ENCODE data around the gene PRKAA1.

The PRKAA1 gene

DNA sequence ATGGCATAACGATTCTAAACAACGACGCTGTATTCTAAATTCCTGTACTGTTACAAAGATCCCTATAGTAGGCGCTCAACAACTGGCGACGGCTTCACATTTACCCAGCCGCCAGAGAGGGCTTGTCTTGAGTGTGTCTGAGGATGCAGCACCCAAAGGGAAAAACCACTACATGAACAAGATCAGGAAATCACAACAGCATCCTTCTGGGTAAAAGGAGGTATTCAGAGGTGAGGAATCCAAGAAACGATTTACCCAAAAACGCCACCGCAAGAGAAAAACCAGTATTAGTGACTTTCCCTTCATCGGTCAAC is 43.1 kb downstream of the PRKAA1 start:
- Histone ChIP-seq H3K9me3 (ENCODE audit: control extremely low read depth in 1 of 5, control insufficient read depth in 4 of 5, insufficient read depth in 2 of 5, low read depth in 1 of 5, low read length in 4 of 5) (peaks cover 0 to 6% (median 0%) of the 10 kb centered on the region in 5 experiments), H3K4me3 (ENCODE audit: control insufficient read depth in 1 of 7, extremely low read depth in 1 of 7, insufficient read depth in 4 of 7, low read depth in 2 of 7, low read length in 6 of 7) (peak overlapping the region; percentile 90 to 100 (median 96)), H3K27me3 (replicated peaks in 2 of 5; ENCODE audit: control insufficient read depth in 4 of 5, insufficient read depth in 5 of 5, low read length in 4 of 5) (no peaks in the 10 kb centered on the region), H3K27ac (ENCODE audit: insufficient read depth in 1 of 2, low read depth in 1 of 2, low read length in 2 of 2, poor library complexity in 1 of 2, severe bottlenecking in 2 of 2) (peak overlapping the region; percentile 72 to 92), H3K4me1 (ENCODE audit: control extremely low read depth in 1 of 4, control insufficient read depth in 4 of 4, insufficient read depth in 4 of 4, low read length in 3 of 4) (peaks cover 5 to 10% (median 9%) of the 10 kb centered on the region in 4 experiments), H3K36me3 (ENCODE audit: control insufficient read depth in 4 of 4, insufficient read depth in 4 of 4, low read length in 3 of 4) (peaks cover 0 to 5% (median 1%) of the 10 kb centered on the region in 4 experiments)
- CTCF ChIA-PET: interaction anchor here (1.0 to 1.8 kb wide), 7 partner anchors 13 to 124 kb away, joined by 3 to 5 read pairs (median 3); partner anchors contain the start of gene PRKAA1
- WGBS (ENCODE audit: insufficient coverage): 0% methylated on average over 8 of the region's 11 CpGs
- POLR2A ChIA-PET: interaction anchor here (0.8 kb wide), 1 partner anchor 15 kb away, joined by 3 read pairs; no protein-coding TSS in a partner anchor
- peak; percentile 76 to 81 (median 78) for DNase-seq

DNA sequence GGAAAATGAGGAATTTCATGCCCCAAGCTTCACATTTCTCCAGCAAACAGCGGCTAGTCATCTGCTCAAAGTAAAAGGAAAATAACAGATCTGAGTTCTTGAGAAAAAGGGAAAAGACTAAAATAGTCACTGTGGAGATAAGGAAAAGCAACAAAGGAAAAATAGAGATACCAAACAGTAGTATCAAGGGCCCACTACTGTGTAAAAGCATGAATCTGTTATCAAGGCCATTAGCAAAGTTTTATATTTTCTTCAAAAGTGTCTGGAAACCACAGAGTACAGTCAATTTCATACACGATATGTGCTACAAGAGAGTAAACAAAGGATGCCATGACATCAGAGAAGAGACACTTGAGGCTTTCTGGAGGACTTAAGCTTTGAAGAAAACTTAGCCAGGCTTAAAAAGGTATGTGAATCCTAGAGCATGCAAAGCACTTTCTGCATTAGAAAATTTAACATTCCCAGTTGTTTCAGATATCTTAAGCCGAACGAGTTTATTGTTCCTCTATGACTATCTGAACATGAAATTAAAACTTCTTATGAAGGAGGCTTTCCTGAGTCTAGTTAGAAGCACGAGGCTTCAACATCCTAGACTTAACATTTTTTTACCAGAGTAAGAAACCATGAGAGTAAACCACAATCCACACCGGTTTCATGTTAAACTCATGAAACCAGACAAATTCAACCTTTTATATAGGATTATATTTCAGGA is 43.6 kb downstream of the PRKAA1 start:
- 0% methylated on average over 4 of the region's 6 CpGs for WGBS (ENCODE audit: insufficient coverage)

DNA sequence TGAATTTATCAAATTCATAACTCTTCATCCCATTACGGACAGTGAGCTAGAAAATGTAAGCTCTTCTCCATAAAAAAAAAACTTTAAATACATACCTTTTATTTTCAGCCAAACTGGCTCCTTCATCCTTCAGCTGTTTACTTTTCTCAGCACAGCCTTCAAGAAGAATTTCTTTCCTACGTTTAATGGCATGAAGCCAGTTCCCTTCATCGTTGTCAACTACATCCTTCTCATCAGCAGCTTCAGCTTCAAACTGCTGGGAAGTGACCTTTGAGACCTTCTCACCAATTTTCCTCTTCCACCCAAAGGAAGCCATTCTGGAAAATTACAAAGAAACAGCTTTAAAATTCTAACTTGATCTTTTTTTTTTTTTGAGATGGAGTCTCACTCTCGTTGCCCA is 51.5 kb downstream of the PRKAA1 start:
- no peak for DNase-seq
- Histone ChIP-seq H3K36me3 (ENCODE audit: control insufficient read depth in 4 of 4, insufficient read depth in 4 of 4, low read length in 3 of 4) (peaks cover 0 to 5% (median 2%) of the 10 kb centered on the region in 4 experiments), H3K27me3 (replicated peaks in 2 of 5; ENCODE audit: control insufficient read depth in 4 of 5, insufficient read depth in 5 of 5, low read length in 4 of 5) (no peaks in the 10 kb centered on the region), H3K4me3 (ENCODE audit: control insufficient read depth in 1 of 7, extremely low read depth in 1 of 7, insufficient read depth in 4 of 7, low read depth in 2 of 7, low read length in 6 of 7) (no peak overlapping the region), H3K9me3 (ENCODE audit: control extremely low read depth in 1 of 5, control insufficient read depth in 4 of 5, insufficient read depth in 2 of 5, low read depth in 1 of 5, low read length in 4 of 5) (peaks cover 0 to 6% (median 0%) of the 10 kb centered on the region in 5 experiments), H3K27ac (ENCODE audit: insufficient read depth in 1 of 2, low read depth in 1 of 2, low read length in 2 of 2, poor library complexity in 1 of 2, severe bottlenecking in 2 of 2) (no peak overlapping the region), H3K4me1 (ENCODE audit: control extremely low read depth in 1 of 4, control insufficient read depth in 4 of 4, insufficient read depth in 4 of 4, low read length in 3 of 4) (peaks cover 0 to 6% (median 3%) of the 10 kb centered on the region in 4 experiments)
- WGBS (ENCODE audit: insufficient coverage): 58% methylated on average over 4 of the region's 4 CpGs
- ChIA-PET POLR2A (no interaction called here), CTCF (interaction anchor here (0.5 kb wide), 1 partner anchor 46 kb away, joined by 5 read pairs; no protein-coding TSS in a partner anchor)

More for the DNA sequence above, 43.6 kb downstream of the PRKAA1 start:
- peaks cover 0 to 6% (median 0%) of the 10 kb centered on the region in 5 experiments for H3K9me3 ChIP-seq (ENCODE audit: control extremely low read depth in 1 of 5, control insufficient read depth in 4 of 5, insufficient read depth in 2 of 5, low read depth in 1 of 5, low read length in 4 of 5)
- H3K4me1 ChIP-seq (ENCODE audit: control extremely low read depth in 1 of 4, control insufficient read depth in 4 of 4, insufficient read depth in 4 of 4, low read length in 3 of 4): peaks cover 5 to 10% (median 9%) of the 10 kb centered on the region in 4 experiments
- ChIA-PET POLR2A (interaction anchor here (0.8 kb wide), 1 partner anchor 16 kb away, joined by 3 read pairs; no protein-coding TSS in a partner anchor), CTCF (interaction anchor here (1.0 to 1.7 kb wide), 4 partner anchors 13 to 124 kb away, joined by 3 read pairs; no protein-coding TSS in a partner anchor)
- peak overlapping the region; percentile 72 to 92 for H3K27ac ChIP-seq (ENCODE audit: insufficient read depth in 1 of 2, low read depth in 1 of 2, low read length in 2 of 2, poor library complexity in 1 of 2, severe bottlenecking in 2 of 2)
- peak overlapping the region in 6 of 7 experiments; percentile 93 to 100 (median 97) for H3K4me3 ChIP-seq (ENCODE audit: control insufficient read depth in 1 of 7, extremely low read depth in 1 of 7, insufficient read depth in 4 of 7, low read depth in 2 of 7, low read length in 6 of 7)
- H3K27me3 ChIP-seq (replicated peaks in 2 of 5; ENCODE audit: control insufficient read depth in 4 of 5, insufficient read depth in 5 of 5, low read length in 4 of 5): no peaks in the 10 kb centered on the region
- peaks cover 0 to 5% (median under 1%) of the 10 kb centered on the region in 4 experiments for H3K36me3 ChIP-seq (ENCODE audit: control insufficient read depth in 4 of 4, insufficient read depth in 4 of 4, low read length in 3 of 4)
- DNase-seq: peak in 2 of 3 donors; percentile 42 to 66

DNA sequence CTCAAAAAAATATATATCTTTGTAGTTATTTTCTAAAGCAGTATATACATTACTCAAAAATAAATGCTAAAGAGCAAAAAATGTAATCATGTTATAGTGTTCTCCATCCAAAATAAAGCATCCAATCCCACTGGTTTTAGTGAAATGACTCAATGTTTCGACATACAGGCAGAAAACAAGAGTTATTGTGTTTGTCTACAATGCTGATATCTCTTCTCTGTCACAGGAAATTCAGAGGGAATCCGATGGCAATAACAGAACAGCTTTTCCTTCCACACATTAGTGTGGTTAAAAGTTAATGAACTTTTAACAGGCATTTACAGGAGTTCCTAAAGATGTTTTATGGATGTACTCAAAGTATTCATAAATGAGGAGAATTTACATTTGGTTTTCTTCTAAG is 54.4 kb downstream of the PRKAA1 start:
- Histone ChIP-seq H3K4me1 (ENCODE audit: control extremely low read depth in 1 of 4, control insufficient read depth in 4 of 4, insufficient read depth in 4 of 4, low read length in 3 of 4) (peaks cover 0 to 6% (median 3%) of the 10 kb centered on the region in 4 experiments), H3K36me3 (ENCODE audit: control insufficient read depth in 4 of 4, insufficient read depth in 4 of 4, low read length in 3 of 4) (peaks cover 10 to 31% (median 17%) of the 10 kb centered on the region in 4 experiments), H3K4me3 (ENCODE audit: control insufficient read depth in 1 of 7, extremely low read depth in 1 of 7, insufficient read depth in 4 of 7, low read depth in 2 of 7, low read length in 6 of 7) (no peak overlapping the region), H3K27me3 (replicated peaks in 2 of 5; ENCODE audit: control insufficient read depth in 4 of 5, insufficient read depth in 5 of 5, low read length in 4 of 5) (no peaks in the 10 kb centered on the region), H3K9me3 (ENCODE audit: control extremely low read depth in 1 of 5, control insufficient read depth in 4 of 5, insufficient read depth in 2 of 5, low read depth in 1 of 5, low read length in 4 of 5) (peaks cover 3 to 18% (median 8%) of the 10 kb centered on the region in 5 experiments), H3K27ac (ENCODE audit: insufficient read depth in 1 of 2, low read depth in 1 of 2, low read length in 2 of 2, poor library complexity in 1 of 2, severe bottlenecking in 2 of 2) (no peak overlapping the region)
- POLR2A ChIA-PET: no interaction called here
- CTCF ChIA-PET: interaction anchor here (1.1 kb wide), 1 partner anchor 1027 kb away, joined by 3 read pairs; no protein-coding TSS in a partner anchor
- no peak for DNase-seq
- no CpG with 5 or more reads among the region's 2 CpGs for WGBS (ENCODE audit: insufficient coverage)

DNA sequence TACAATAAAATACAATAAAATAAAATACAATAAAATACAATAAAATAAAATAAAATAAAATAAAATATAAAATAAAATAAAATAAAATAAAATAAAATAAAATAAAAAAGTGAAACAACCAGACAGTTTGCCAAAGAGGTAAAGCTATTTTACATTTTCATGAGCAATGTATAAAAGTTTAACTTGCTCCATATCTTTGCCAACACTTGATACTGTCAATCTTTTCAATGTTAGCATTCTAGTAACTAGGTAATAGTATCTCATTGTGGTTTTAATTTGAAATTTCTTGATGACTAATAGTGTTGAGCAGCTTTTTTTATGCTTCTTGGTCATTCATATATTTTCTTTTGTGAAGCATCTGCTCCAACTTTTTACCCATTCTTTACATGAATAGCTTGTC is 59.7 kb downstream of the PRKAA1 start:
- DNase-seq: peak in 1 of 3 donors; percentile 21
- POLR2A ChIA-PET: no interaction called here

DNA sequence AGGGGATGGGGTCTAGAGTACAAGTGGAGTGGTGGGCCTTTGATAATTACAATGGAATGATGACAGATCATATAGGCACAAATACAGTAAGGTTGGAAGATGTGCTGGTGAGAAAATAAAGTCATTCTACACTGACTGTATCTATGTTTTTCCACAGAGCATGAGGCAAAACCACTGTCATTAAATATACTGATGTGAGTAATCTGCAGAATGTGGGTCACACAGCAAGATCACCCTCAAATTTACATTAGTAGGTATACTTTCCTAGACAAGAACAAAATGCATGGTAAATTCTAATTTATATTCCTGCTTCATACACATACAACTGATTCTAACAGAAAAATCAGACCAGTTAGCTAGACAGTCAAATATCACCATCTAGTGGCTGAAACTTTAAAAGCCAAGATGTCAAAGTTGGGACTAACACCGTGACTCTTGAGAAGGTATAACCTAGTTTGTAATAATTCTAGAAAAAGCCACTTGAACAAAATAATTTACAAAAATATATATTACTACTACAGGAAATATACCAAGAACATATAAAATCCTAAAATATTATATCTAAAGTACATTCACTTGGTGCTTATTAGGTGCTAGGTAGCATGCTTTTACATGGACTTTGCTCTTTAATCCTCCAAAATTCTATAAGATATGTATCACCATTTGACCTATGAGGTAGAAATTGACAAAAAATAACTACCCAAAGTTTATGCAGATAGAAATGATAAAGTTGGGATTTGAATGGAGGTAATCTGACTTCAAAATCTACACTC is 61.9 kb downstream of the PRKAA1 start:
- CTCF ChIA-PET: interaction anchor here (0.8 to 7.8 kb wide), 9 partner anchors 33 to 1158 kb away, joined by 3 to 79 read pairs (median 3); no protein-coding TSS in a partner anchor
- H3K4me1 ChIP-seq (ENCODE audit: control extremely low read depth in 1 of 4, control insufficient read depth in 4 of 4, insufficient read depth in 4 of 4, low read length in 3 of 4): peaks cover 15 to 44% (median 23%) of the 10 kb centered on the region in 4 experiments
- no peaks in the 10 kb centered on the region for H3K27me3 ChIP-seq (replicated peaks in 2 of 5; ENCODE audit: control insufficient read depth in 4 of 5, insufficient read depth in 5 of 5, low read length in 4 of 5)
- POLR2A ChIA-PET: no interaction called here
- no peak overlapping the region for H3K27ac ChIP-seq (ENCODE audit: insufficient read depth in 1 of 2, low read depth in 1 of 2, low read length in 2 of 2, poor library complexity in 1 of 2, severe bottlenecking in 2 of 2)
- H3K9me3 ChIP-seq (ENCODE audit: control extremely low read depth in 1 of 5, control insufficient read depth in 4 of 5, insufficient read depth in 2 of 5, low read depth in 1 of 5, low read length in 4 of 5): peaks cover 3 to 18% (median 5%) of the 10 kb centered on the region in 5 experiments
- peaks cover 5 to 27% (median 11%) of the 10 kb centered on the region in 4 experiments for H3K36me3 ChIP-seq (ENCODE audit: control insufficient read depth in 4 of 4, insufficient read depth in 4 of 4, low read length in 3 of 4)
- DNase-seq: peak; percentile 61 to 85 (median 80)
- H3K4me3 ChIP-seq (ENCODE audit: control insufficient read depth in 1 of 7, extremely low read depth in 1 of 7, insufficient read depth in 4 of 7, low read depth in 2 of 7, low read length in 6 of 7): no peak overlapping the region
- no CpG with 5 or more reads among the region's 1 CpG for WGBS (ENCODE audit: insufficient coverage)

More for the DNA sequence above, 59.7 kb downstream of the PRKAA1 start:
- no peak overlapping the region for H3K4me3 ChIP-seq (ENCODE audit: control insufficient read depth in 1 of 7, extremely low read depth in 1 of 7, insufficient read depth in 4 of 7, low read depth in 2 of 7, low read length in 6 of 7)
- peaks cover 4 to 27% (median 15%) of the 10 kb centered on the region in 4 experiments for H3K4me1 ChIP-seq (ENCODE audit: control extremely low read depth in 1 of 4, control insufficient read depth in 4 of 4, insufficient read depth in 4 of 4, low read length in 3 of 4)
- H3K27me3 ChIP-seq (replicated peaks in 2 of 5; ENCODE audit: control insufficient read depth in 4 of 5, insufficient read depth in 5 of 5, low read length in 4 of 5): no peaks in the 10 kb centered on the region
- peaks cover 10 to 34% (median 17%) of the 10 kb centered on the region in 4 experiments for H3K36me3 ChIP-seq (ENCODE audit: control insufficient read depth in 4 of 4, insufficient read depth in 4 of 4, low read length in 3 of 4)
- CTCF ChIA-PET: interaction anchor here (0.7 to 7.8 kb wide), 4 partner anchors 17 to 1024 kb away, joined by 3 to 79 read pairs (median 5); partner anchors contain the start of gene TTC33
- peaks cover 3 to 20% (median 8%) of the 10 kb centered on the region in 5 experiments for H3K9me3 ChIP-seq (ENCODE audit: control extremely low read depth in 1 of 5, control insufficient read depth in 4 of 5, insufficient read depth in 2 of 5, low read depth in 1 of 5, low read length in 4 of 5)
- no peak overlapping the region for H3K27ac ChIP-seq (ENCODE audit: insufficient read depth in 1 of 2, low read depth in 1 of 2, low read length in 2 of 2, poor library complexity in 1 of 2, severe bottlenecking in 2 of 2)

Measured in common myeloid progenitor, CD34-positive (primary cell).